HG03460 (cell line): ENCODE data around the gene PRSS37.
"Not testable (repeated sequence)": the region's sequence is repeated elsewhere in the genome, so short reads cannot be mapped to it uniquely, and the experiment has no call there.

ENCODE experiments used
- ATAC-seq: cut with Tn5 transposase; IDR thresholded peaks from one replicate; pipeline ENCODE4 v1.9.1; 2021; ENCODE audit not compliant: unreplicated experiment

PRSS37 gene

GRCh38 chr7:141841385-141841784 is at the start of gene PRSS37:
TSS of gene PRSS37 (minus strand) at chr7:141841485. CDS start at chr7:141841049, 436 bp downstream.
- no peak for ATAC-seq

- no peak for ATAC-seq
These were observed 48.0 kb upstream of the PRSS37 start for GRCh38 chr7:141889321-141889720.

- ATAC-seq = peak; percentile 66
These were observed 43.4 kb upstream of the PRSS37 start for GRCh38 chr7:141884539-141885225.

GRCh38 chr7:141880960-141881359 is 39.7 kb upstream of the PRSS37 start:
- ATAC-seq = no peak

GRCh38 chr7:141877365-141877764 is 36.1 kb upstream of the PRSS37 start:
- no peak for ATAC-seq

GRCh38 chr7:141876371-141876770 is 35.1 kb upstream of the PRSS37 start:
- ATAC-seq = no peak

GRCh38 chr7:141875453-141875852 is 34.2 kb upstream of the PRSS37 start:
- ATAC-seq = no peak

GRCh38 chr7:141874787-141875186 is 33.5 kb upstream of the PRSS37 start:
- ATAC-seq = no peak

GRCh38 chr7:141872931-141873330 is 31.6 kb upstream of the PRSS37 start:
- ATAC-seq = no peak

- ATAC-seq = no peak
These were observed 25.7 kb upstream of the PRSS37 start for GRCh38 chr7:141866974-141867373.

- ATAC-seq = no peak
These were observed 23.6 kb upstream of the PRSS37 start for GRCh38 chr7:141864765-141865447.

- no peak for ATAC-seq
These were observed 18.9 kb upstream of the PRSS37 start for GRCh38 chr7:141860207-141860606.

GRCh38 chr7:141847996-141848395 is 6.7 kb upstream of the PRSS37 start:
- no peak for ATAC-seq

GRCh38 chr7:141844256-141844655 is 3.0 kb upstream of the PRSS37 start:
- no peak for ATAC-seq

GRCh38 chr7:141842904-141843303 is 1.6 kb upstream of the PRSS37 start:
- no peak for ATAC-seq

- no peak for ATAC-seq
These were observed 577 bp downstream of the PRSS37 start for GRCh38 chr7:141840708-141841107.

GRCh38 chr7:141839256-141839655 is 2.0 kb downstream of the PRSS37 start:
- ATAC-seq = no peak

GRCh38 chr7:141838581-141838980 is 2.7 kb downstream of the PRSS37 start:
- no peak for ATAC-seq

- ATAC-seq = no peak
These were observed 3.6 kb downstream of the PRSS37 start for GRCh38 chr7:141837683-141838082.

- not testable (repeated sequence) for ATAC-seq
These were observed 18.9 kb downstream of the PRSS37 start for GRCh38 chr7:141822432-141822831.

GRCh38 chr7:141820067-141820466 is 21.2 kb downstream of the PRSS37 start:
- ATAC-seq = no peak

- ATAC-seq = no peak
These were observed 48.8 kb downstream of the PRSS37 start for GRCh38 chr7:141792526-141792925.

- no peak for ATAC-seq
These were observed 51.4 kb downstream of the PRSS37 start, which contains the start of gene TAS2R5 for GRCh38 chr7:141789917-141790316. TSS of gene TAS2R5 (plus strand) at chr7:141790217. CDS start at chr7:141790362, 145 bp downstream.
